Esophagus muscularis mucosa (tissue), 4 donors: ENCODE measurements around the gene RMND5A.
"Not testable (repeated sequence)": the region's sequence is repeated elsewhere in the genome, so short reads cannot be mapped to it uniquely, and the experiment has no call there.

ENCODE experiments used
- CTCF ChIP-seq, 3 experiments: fragments of 200-600 bp in 2 of 3; fragments of 450-650 bp in 1 of 3; sonication (generic) in 2 of 3; IDR thresholded peaks; one replicate each; pipeline ENCODE4 v1.5.1; 2017 to 2019; ENCODE audit warnings: antibody characterized with exemption in 3 of 3, mild to moderate bottlenecking in 2 of 3, moderate library complexity in 1 of 3
- EP300 ChIP-seq: sonication (generic); formaldehyde crosslinking; IDR thresholded peaks from one replicate; pipeline ENCODE4 v1.6.1; 2017; ENCODE audit warnings: antibody characterized with exemption
- POLR2A ChIP-seq: fragments of 450-650 bp; IDR thresholded peaks from one replicate; pipeline ENCODE4 v1.6.1; 2017; ENCODE audit warnings: antibody characterized with exemption, moderate library complexity, mild to moderate bottlenecking, low read depth
- POLR2AphosphoS5 ChIP-seq, 2 donors: sonication (generic); formaldehyde crosslinking; IDR thresholded peaks; one replicate each; pipeline ENCODE4 v1.6.1; 2017; ENCODE audit warnings: antibody characterized with exemption in 2 of 2

GRCh38 chr2:86714579-86715173, 5.4 kb upstream of the RMND5A start:
- not testable (repeated sequence) for TF ChIP-seq CTCF (IDR thresholded peaks at IDR 0.05); POLR2A; POLR2AphosphoS5 (IDR thresholded peaks at IDR 0.05); EP300
